Colonic mucosa (tissue), 4 donors: ENCODE measurements around the gene ENPP7. TPM values are rescaled to one million over a fixed set of nuclear protein-coding genes. Genes with fewer than 3 reads are reported as not detected.

ENCODE experiments used
- DNase-seq: peaks from one replicate; pipeline ENCODE4 v3.0.0-alpha.2; 2020
- H3K27ac ChIP-seq: fragments of 200-600 bp; one replicate; pipeline ENCODE4 v1.8.0; 2021
- H3K27me3 ChIP-seq: fragments of 200-600 bp; one replicate; pipeline ENCODE4 v1.8.0; 2021
- H3K36me3 ChIP-seq: fragments of 200-600 bp; one replicate; pipeline ENCODE4 v1.8.0; 2021
- H3K4me1 ChIP-seq: fragments of 200-600 bp; one replicate; pipeline ENCODE4 v1.8.0; 2021; ENCODE audit warnings: mild to moderate bottlenecking
- H3K4me3 ChIP-seq: fragments of 200-600 bp; one replicate; pipeline ENCODE4 v1.8.0; 2021
- H3K9ac ChIP-seq, 2 donors: one replicate each; pipeline ENCODE4 v1.7.0; 2013; ENCODE audit warnings: control low read depth in 2 of 2, low read depth in 2 of 2, low read length in 2 of 2
- H3K9me3 ChIP-seq: fragments of 200-600 bp; one replicate; pipeline ENCODE4 v1.8.0; 2021
- CTCF ChIP-seq: fragments of 200-600 bp; IDR thresholded peaks from one replicate; pipeline ENCODE4 v1.8.0; 2022; ENCODE audit warnings: antibody characterized with exemption, mild to moderate bottlenecking
- intact Hi-C: fragments of 100-400 bp; cut with DNase I; formaldehyde crosslinking; loops from one replicate; pipeline ENCODE4 v1.14.1; 2022
- total RNA-seq, 2 donors: library from RNA; stranded (reverse); fragmentation: NEBNext Ultra II Directional in 1 of 2; extraction: Animal tissue kit (Norgen Biotek cat#: 25700) in 1 of 2; gene quantifications; one replicate each; pipeline ENCODE4 v1.2.1, GENCODE V29; 2021
- donor health status: healthy.
- donor health status: DM: no; HTN: no; CAD: no.
- donor health status: DM: no; HTN: no; CAD: no.

Gene ENPP7
- total RNA-seq, 2 donors from 2014 or later, result not detected

DNA sequence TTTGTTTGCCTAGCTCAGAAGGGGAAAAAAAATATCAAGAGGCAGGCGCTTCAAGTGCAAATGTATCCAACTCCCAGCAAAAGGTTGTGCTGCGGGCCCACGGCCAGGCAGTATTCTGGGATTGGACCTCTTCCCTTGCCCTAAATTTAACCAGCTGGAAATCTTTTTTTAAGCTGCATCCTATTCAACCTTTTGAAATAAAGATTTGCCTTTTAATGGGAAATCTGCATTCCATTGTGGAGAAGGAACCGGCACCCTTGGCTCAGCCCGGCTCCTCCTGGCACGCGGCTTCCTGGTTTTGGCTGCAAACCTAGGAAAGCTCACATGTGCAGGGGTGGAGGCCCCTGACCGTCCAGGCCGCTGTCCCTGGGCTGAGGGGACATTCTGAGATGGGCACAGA lies 38.8 kb upstream of the ENPP7 start:
- Histone ChIP-seq H3K9ac (no peak overlapping the region), H3K4me3 (no peak overlapping the region), H3K4me1 (no peaks in the 10 kb centered on the region), H3K27ac (no peak overlapping the region), H3K9me3 (no peaks in the 10 kb centered on the region), H3K36me3 (no peaks in the 10 kb centered on the region), H3K27me3 (peaks cover under 1% of the 10 kb centered on the region)
- intact Hi-C loops, result no loop called here
- no peak for TF ChIP-seq CTCF
- no peak for DNase-seq

GRCh38 chr17:79693419-79693818 lies 37.3 kb upstream of the ENPP7 start:
- Histone ChIP-seq H3K27me3 (peaks cover 5% of the 10 kb centered on the region), H3K4me3 (no peak overlapping the region), H3K9me3 (no peaks in the 10 kb centered on the region), H3K4me1 (no peaks in the 10 kb centered on the region), H3K9ac (no peak overlapping the region), H3K36me3 (no peaks in the 10 kb centered on the region), H3K27ac (no peak overlapping the region)
- intact Hi-C loops, result no loop called here
- TF ChIP-seq CTCF, result no peak
- no peak for DNase-seq

- DNase-seq, result no peak
- TF ChIP-seq CTCF, result no peak
- Histone ChIP-seq H3K4me1 (no peaks in the 10 kb centered on the region), H3K36me3 (no peaks in the 10 kb centered on the region), H3K4me3 (no peak overlapping the region), H3K27ac (no peak overlapping the region), H3K9ac (no peak overlapping the region), H3K27me3 (peaks cover 5% of the 10 kb centered on the region), H3K9me3 (no peaks in the 10 kb centered on the region)
- intact Hi-C loops, result no loop called here
Observed at GRCh38 chr17:79695293-79695790, 35.4 kb upstream of the ENPP7 start.

DNA sequence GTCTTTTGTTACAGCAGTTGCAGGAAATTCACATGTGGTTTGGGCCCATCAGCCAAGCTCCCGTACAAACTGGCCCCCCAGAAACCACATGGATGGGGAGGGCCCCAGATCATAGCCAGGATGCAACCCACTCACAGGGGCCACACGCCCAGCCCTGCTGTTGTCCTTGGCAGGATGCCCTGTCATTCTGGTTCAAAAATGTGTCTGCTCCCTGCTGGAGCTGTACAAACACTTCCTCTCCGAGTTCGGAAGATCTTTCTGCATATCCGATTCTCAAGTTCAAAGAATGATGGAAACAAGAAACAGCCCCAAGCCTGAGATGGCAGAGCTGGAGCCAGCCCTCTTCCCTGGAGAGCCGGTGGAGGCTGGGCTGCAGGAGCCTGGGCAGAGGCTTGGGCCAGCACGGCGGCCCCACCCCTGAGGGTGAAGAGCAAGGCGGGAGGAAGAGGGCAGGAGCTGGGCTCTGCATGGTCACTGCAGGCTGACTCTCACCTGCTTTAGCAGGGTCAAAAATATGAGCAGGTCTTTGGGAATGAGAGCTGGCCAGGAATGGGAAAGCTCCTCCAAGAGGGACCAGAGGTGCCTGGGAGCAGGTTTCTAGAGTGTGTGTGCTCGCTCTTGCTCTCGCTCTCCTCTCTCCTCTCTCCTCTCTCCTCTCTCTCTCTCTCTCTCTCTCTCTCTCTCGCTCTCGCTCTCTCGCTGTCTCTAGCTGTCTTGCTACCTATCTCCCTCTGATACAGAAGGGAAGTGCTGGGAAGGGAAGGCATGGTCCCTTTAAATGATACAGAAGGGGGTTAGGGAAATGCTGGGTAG lies 34.7 kb upstream of the ENPP7 start:
- TF ChIP-seq CTCF, result no peak
- no peak for DNase-seq
- H3K27me3 ChIP-seq, result peaks cover 5% of the 10 kb centered on the region

GRCh38 chr17:79696610-79696982 lies 34.1 kb upstream of the ENPP7 start:
- Histone ChIP-seq H3K9ac (no peak overlapping the region), H3K27me3 (peaks cover 5% of the 10 kb centered on the region), H3K4me1 (no peaks in the 10 kb centered on the region), H3K4me3 (no peak overlapping the region), H3K36me3 (no peaks in the 10 kb centered on the region), H3K27ac (no peak overlapping the region), H3K9me3 (no peaks in the 10 kb centered on the region)
- intact Hi-C loops, result no loop called here
- no peak for TF ChIP-seq CTCF
- no peak for DNase-seq

More for the DNA sequence above, 34.7 kb upstream of the ENPP7 start:
- intact Hi-C loops, result no loop called here
- no peaks in the 10 kb centered on the region for H3K9me3 ChIP-seq
- no peaks in the 10 kb centered on the region for H3K36me3 ChIP-seq
- no peaks in the 10 kb centered on the region for H3K4me1 ChIP-seq
- no peak overlapping the region for H3K27ac ChIP-seq
- H3K4me3 ChIP-seq, result no peak overlapping the region
- H3K9ac ChIP-seq, result no peak overlapping the region
